NCI-H69 (cell line): Measurements from ENCODE around the gene SYNJ2.

ENCODE experiments used
- DNase-seq: peaks from one replicate; lab custom pipeline; 2025; lab: John Stamatoyannopoulos, UW

The SYNJ2 gene

DNA sequence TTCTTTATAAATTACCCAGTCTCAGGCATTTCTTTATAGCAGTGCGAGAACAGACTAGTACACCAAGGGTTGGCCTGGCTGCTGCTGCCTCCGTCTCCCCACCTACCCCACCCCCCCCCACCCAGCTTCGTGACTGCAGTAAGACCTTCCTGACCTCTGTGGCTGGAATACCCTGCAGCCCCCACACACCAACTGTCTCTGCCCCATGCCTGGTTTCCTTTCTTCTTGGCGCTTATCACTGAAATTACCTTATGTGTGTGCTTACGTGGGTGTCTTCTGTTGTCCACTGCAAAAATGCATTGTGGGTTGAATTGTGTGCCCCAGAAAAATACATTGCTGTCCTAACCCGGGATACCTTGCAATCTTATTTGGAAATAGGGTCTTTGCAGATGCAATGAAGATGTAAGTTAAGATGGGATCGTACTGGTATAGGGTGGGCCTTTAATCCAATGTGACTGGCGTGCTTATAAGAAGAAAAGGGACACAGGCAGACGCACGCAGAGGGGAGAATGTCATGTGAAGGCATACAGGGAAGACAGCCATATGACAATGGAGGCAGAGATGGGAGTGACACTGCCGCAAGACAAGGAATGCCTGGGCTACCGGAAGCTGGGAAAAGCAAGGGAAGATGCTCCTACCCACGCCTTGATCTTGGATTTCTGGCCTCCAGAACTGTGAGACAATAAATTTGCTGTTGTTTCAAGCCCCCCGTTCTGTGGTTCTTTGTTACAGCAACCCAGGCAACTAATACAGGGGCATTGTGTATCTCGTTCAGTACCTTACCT is 15.4 kb downstream of the SYNJ2 start:
- no peak for DNase-seq

DNA sequence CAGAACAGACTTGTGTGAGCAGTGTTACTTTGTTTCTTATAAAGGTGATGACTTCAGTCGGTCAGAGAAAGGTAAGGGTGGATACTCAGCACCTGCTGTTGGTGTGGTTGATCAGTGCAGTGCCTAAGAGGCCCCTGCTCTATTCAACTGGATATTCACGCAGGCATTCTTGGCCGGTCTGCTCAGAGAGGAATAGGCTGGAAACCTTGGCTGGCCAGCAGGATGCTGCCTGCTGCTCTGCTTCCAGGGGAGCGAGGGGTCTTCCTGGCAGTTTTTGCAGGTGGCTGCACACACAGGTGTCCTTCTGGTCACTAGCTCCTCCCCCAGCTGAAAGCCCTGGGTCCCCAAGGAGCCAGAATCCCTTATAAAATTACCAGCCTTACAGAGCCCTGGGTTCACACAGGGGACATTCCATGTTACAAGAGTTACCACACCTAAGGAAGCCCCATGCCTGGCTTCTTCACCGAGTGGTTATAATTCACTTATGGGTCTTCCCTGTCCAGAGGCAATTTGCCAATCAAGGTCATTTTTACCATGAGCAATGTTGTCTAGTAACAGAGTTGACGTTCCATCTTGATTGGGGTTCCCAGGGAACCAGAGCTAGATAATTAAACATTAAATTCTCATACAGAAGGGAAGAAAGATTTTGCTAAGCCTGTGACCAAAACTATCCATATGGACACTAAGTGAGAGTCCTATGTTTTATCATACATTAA is 16.4 kb downstream of the SYNJ2 start:
- peak; percentile 75 for DNase-seq

DNA sequence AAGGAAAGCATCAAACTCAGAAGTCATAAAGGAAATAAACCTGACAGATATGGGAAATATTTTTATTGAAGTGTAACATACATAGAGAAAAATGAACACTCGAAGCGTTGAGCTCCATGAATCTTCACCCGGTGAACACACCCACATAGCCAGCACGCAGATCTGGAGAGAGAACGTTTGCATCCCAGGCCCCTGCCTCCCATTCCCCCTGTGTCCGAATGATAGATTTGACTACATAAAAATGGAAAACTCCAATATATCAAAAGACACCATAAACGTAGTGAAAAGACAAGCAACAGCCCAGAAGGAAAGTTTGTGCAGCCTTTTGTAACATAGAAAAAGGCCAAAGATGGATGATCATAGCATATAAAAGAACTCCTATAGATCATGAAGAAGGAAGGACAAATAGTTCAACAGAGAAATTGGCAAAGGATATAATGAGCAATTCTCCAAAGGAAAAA is 17.1 kb downstream of the SYNJ2 start:
- DNase-seq: no peak

DNA sequence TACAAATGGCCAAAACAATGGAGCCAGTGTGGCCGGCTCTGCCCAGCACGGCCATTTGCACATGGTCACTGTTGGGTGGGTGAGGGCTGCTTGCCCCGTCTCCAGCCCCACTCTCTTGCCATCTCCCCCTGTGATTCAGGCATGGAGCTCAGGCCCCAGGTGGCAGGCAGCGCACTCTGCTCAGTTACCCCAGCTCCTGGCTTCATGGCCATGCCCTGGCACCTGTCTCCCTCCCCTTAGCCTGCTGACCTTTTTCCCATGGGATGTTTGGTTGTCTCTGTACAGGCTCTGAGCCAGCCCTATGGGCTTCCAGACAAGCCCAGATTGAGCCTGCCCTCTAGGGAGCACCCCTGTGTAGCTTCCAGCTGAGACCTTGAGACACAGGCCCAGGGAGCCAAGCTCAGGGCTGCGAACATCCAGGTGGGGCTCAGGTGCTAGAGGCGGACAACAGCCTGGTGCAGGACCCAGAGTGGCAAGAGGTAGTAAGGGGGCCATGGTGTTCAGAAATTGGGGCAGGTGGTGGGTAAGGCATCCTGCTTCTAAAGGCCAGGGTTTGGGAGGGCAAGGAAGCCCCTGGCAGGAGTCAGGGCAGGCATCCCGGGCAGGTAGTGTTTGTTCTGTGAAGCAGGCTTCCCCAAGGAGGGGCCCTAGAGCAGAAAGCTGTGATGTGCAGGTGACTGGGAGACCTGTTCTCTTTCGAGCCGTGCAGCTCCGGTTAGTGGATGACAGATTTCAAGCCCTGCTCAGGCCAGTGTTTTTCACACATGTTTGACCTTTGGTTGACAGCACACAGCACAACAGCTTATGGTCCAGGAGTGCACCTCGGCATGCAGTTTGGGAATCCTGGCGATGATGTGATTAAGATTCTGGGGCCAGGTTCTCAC is 17.7 kb downstream of the SYNJ2 start:
- peak; percentile 94 for DNase-seq

DNA sequence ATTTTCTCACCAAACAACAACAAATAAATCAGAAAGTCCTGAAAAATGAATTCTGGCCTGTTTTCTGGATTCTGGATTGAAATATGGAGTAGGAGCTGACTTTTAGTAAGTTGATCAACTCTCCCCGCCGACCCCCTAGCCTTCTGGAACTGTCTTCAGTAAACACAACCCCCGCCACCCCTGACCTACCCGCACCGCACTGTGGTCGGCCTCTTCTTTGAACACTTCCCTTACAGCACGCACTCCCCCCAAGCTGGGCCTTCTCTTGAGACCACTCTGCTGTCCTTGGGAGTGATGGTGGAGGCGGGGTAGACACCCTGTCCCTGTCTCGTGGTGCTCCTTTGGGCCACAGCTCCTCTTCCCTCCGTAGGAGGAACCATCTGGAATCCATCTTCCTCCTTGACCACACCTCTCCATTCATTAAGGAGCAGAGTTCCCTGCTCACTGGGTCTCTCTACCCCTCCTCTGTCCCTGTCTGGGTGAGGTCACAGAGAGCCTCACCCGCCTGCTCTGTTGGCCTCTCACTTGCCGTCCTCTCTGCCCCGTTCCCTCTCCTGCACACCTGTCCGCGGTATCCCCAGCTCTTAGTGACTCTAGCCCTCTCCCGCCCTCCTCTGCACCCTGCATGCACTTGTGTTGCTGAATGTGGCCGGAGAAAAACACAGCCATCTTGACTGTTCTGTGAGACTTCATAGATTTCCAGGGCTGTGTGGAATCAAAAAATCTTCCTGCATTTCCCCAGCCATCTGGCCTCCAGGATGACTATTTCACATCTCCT is 19.1 kb downstream of the SYNJ2 start:
- DNase-seq: peak; percentile 39

DNA sequence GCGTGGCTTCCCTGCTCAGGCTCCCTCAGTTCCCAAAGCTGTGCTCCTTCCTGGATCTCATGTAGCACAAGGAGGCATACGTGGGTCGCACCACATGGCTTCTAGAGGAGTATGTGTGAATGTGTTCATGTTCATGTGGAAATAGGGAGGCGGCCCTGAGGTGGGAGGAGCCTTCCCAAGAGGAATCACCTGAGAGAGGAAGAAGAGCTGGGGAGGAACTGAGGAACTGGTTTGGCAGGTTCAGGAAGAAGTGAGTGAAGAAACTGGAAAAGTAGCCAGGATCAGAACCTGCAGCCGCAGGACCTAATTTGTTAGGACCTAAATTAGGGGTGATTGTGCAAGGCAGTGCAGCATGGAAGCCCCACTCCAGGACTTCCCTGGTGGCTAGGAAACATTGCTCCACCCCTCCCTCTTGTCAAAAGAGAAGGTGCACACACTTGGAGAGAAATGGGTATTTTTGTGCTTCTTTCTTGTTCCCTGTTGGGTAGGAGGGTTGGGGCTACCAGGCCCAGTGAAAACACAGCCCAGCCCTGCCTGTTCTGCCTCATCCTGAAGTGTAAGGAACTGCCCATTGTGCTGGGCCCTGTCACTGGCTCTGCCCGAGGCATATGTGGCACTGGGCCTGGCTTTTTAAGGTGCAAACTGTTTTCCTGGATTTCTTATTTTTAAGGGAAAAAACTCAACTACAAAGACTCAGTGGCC is 20.7 kb downstream of the SYNJ2 start:
- no peak for DNase-seq

DNA sequence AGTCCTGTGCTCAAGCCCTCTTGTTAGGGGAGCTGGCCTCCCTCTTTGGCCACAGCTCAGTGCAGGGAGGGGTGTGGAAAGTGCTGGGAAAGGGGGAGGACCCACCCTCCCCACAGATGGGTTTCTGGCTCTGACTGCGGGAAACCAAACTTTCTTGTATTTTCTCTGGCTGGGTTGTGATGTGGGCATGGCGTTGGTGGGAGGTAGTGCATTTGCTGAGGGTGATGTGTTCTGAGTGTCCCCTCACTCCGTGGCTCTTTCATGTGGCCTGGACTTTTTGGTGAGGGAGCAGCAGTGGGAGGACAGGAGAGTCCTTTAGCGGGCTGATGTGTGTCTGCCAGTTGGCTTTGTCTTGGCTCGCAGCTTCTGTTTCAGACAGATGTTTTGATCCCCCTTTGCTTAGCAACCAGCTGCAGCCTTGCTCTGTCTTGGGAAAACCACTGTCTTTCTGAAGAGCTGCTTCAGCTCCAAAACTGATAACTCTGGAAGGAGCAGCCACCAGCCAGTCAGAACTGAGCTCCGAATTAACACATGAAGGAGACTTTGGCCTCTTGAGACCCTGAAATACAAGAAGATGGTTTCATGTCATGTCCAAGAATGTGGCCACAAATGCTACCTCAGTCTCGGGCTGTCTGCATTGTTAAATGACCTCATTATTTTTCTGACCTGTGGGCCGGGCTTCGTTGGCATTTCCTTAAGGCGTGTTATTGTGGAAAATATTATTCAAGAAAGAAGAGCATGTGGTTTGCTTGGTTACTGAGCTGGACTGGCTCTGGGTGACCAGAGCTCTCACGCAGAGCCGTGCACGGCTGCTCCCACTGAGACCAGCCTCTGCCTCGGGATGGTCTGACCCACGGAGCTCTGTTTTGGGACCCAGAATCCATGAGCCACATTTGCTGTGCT is 21.5 kb downstream of the SYNJ2 start:
- DNase-seq: no peak

DNA sequence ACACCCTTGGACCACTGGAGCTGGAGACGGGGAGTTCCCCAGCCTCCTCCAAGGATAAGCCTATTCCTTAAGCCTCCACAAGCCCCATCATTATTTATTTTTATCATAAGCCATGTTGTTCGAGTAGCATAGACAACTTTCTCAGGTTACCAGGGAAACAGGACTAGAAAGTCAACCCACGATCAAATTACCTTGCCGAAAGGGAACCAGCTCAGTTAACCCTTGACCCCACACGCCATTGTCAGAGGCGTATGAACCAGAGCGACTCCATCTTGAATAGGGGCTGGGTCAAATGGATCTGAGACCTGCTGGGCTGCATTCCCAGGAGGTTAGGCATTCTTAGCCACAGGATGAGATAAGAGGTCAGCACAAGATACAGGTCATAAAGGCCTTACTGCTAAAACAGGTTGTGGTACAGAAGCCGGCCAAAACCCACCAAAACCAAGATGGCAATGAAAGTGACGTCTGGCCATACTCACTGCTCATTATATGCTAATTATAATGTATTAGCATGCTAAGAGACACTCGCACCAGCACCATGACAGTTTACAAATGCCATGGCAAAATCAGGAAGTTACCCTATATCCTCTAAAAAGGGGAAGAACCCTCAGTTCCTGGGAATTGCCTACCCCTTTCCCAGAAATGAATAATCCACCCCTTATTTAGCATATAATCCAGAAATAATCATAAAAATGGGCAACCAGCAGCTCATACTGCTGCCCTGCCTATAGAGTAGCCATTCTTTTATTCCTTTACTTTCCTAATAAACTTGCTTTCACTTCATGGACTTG is 22.4 kb downstream of the SYNJ2 start:
- no peak for DNase-seq

DNA sequence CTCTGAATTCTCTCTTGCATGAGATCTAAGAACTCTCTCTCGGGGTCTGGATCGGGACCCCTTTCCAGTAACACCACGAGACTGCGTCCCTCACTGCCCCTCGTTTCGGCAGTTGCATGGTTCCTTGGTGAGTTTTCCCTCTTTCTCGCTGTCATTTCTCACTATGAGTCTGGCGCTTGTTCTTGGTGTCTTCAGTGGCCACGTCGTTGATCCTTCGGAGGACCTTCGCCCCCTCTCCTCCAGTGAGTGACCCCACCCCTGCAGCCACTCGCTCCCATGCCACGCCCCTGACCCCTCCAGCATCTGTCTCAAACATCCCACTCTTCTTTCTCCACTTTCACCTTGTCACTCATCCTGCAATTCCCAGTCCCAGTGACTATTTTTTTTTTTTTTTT is 23.0 kb downstream of the SYNJ2 start:
- no peak for DNase-seq

DNA sequence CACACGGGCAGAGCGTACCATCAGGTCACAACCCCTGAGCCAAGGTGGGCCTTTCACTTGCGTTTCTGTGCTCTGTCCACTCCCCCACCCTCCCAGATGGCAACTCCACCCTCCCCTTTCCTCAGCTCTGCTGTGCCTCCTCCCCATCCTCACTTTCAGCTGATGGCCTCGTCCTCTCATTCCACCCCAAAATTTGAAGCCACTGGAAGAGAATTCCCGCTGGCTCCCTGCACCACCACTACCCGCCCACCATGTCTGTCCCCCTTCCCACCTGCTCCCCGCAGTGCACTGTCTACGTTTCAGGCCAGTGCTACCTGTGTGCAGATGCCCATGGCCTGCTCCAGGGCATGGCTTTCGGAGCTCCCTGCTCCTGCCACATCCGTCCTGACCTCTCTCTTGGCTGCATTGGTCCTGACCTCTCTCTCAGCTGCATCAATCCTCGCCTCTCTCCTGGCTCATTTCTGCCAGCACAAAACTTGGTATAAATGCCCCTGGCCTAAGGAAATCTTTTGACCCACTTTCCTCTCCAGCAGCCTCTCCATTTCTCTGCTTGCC is 24.0 kb downstream of the SYNJ2 start:
- DNase-seq: no peak

DNA sequence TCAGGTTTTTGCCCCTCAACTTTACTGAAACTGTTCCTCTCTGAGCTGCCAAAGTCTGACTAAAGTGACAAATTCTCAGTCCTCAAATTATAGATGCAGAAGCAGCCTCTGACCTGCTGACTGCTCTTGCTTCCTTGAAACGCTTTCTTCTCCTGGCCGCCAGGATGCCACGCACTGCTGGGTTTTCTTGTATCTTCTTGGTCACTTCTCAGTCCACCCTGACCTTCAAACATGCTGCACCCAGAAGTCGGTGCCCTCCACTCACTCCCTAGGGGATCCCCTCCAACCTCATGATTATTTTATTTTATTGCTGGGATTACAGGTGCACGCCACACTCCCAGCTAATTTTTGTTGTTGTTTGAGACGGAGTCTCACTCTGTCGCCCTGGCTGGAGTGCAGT is 24.7 kb downstream of the SYNJ2 start:
- DNase-seq: no peak

DNA sequence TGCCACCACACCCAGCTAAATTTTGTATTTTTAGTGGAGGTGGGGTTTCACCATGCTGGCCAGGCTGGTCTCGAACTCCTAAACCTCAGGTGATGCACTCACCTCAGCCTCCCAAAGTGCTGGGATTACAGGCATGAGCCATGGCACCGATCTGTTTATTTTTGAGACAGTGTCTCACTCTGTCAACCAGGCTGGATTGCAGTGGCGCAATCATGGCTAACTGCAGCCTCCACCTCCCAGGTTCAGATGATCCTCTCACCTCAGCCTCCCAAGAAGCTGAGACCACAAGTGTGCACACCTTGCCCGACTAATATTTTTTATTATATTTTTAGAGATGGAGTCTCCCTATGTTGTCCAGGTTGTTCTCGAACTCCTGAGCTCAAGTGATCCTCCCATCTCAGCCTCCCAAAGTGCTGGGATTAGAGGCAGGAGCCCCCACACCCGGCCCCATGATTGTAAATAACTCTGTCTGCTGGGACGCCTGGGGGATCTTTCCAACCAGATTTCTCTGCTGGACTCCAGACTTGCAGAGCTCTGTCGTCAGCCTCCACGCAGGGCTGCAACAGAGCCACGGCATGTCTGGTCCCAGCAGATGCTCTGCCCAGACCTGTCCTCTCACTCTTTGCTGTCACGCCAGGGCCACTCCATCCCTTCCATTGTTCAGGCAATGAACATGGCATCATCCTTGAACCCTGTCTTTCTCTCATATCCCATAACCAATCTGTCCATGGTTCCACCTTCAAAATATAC is 25.3 kb downstream of the SYNJ2 start:
- DNase-seq: no peak

DNA sequence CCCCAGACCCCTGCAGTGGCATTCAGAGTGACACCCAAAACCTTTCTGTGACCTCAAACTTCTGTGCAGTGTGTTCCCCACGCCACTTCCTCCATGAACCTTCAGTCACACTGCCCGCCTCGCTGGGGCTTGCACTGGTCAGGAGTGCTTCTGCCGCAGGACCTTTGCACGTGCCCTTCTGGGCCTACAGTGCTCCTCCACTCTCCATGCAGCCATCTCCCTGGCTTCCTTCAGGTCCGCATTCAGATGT is 27.1 kb downstream of the SYNJ2 start:
- DNase-seq: no peak

DNA sequence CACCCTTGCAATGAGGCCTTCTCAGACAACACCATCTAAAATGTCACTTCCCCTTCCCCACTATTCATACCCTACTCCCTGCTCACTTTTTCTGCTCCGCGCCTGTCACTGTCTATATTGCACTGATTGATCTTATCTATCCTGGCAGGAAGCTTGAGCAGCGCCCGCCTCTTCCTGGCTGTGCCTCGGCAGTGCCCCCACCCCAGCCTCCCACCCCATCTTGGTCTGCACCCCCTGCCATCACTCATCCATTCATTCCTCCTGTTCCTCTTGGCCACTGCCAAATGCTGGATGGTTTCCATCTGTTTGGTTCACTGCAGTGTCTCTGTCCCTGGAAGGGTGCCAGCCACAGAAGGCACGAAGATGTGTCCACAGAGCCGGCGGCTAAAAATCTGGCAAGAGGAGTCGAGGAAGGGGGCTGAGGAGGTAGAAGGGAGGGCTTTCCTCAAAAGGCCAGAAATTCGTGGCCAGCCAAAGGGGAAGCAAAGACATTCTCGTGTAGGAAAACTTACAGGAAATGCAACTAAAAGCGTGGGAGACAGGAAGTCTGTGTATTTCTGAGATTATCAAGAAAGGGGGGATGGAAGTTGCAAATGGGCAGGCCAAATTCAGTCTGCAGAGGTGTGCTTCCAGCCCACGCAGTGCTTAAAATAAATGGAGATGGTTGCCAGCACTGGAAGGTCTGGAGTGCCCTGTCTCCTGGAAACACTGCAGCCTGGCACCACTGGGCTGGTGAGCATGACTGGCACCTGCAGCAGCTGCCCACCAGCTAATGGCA is 27.6 kb downstream of the SYNJ2 start:
- peak; percentile 99 for DNase-seq

DNA sequence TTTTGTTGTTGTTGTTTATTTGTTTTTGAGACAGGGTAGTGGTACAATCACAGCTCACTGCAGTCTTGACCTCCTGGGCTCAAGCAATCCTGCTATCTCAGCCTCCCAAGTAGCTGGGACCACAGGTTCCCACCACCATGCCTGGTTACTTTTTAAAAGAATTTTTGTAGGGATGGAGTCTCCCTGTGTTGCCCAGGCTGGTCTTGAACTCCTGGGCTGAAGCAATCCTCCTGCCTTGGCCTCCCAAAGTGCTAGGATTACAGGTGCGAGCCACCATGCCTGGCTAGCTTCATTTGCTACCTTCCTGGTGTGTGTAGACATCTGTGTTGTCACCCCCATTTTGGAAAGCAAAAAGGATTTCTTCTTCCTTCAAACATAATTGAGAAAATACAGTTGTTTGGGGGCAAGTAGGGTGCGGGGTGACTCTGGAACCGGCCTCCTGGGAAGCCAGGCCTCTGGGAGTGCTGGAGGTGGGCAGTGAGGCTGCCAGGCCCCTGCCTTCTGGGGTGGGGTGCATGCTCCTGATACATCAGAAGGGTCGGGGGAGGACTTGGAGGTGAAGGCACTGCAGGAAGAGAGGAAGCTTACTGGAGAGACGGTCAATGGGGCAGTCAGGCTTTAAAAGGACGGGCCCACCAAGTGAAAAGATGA is 28.4 kb downstream of the SYNJ2 start:
- no peak for DNase-seq

DNA sequence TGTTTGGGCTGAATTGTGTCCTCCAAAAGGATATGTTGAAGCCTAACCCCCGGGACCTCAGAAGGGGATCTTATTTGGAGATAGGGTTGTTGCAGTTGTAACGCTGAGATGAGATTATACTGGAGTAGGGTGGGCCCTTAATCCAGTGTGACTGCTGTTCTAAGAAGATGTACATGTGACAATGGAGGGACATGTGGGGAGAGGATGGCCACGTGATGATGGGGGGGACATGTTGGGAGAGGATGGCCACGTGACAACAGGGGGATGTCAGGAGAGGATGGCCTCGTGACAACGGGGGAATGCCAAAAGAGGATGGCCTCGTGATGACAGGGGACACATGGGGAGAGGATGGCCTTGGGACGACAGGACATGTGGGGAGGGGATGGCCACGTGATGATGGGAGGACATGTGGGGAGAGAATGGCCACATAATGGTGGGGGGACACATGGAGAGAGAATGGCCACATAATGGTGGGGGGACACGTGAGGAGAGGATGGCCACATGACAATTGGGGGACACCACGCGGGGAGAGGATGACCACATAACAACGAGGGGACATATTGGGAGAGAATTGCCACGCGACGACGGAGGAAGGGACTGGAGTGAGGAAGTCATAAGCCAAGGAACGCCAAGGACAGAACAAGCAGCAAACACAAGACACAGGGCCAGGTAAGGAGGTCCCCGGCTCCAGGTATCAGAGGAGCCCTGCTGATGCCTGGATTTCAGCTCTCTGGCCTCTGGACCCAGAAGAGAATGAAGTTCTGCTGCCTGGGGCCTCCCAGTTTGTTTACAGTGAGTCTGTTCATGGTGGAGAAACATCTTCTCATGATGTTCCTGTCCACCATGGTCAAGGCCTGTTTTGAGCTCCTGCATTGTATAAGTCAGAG is 29.2 kb downstream of the SYNJ2 start:
- no peak for DNase-seq
